ENCODE results near the gene ZNF835.
"Not testable (repeated sequence)": the region's sequence is repeated elsewhere in the genome, so short reads cannot be mapped to it uniquely, and the experiment has no call there.

The ZNF835 gene

DNA sequence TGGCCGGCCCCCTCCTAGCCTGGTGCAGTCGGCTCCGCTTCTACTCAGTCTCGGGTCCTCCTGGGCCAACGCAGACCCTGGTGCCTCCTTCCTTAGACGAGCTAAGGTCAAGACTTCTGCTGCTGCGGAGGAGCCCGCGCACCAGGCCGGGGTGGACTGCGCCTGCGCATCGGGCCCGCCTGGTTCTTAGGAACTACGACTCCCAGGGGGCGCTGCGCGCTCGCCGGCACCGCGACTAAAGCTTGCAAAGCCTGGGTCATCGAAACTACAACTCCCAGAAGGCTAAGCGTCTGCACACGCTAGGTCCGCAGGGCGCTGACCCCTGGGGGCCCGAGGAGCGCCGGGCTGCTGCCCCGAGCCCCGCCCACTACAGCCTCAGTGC, at the start of gene ZNF835:
TSS of gene ZNF835 (minus strand) at position 145 of the 382 bp plus-strand sequence. CDS start 6,559 bp downstream, outside the sequence.
- peak; percentile 85 for DNase-seq

DNA sequence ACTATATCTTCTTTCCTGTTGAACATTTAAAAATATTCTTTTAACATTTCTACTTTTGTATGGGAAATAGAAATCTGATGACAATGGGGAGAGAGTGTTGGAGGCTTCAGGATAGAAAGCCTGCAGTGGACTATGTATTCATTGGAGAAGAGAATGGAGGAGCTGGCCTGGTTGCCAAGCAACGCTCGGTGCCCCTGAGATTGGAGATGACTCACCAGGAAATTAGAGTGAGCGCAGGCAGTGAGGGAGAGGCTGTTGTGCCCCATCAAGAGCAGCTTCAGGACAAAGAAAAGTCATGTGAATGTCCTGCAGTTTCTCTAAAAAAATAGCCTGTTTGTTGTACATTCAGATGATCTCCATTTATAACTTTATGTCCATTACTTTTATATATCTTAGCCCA, 48.7 kb upstream of the ZNF835 start:
- DNase-seq: no peak

DNA sequence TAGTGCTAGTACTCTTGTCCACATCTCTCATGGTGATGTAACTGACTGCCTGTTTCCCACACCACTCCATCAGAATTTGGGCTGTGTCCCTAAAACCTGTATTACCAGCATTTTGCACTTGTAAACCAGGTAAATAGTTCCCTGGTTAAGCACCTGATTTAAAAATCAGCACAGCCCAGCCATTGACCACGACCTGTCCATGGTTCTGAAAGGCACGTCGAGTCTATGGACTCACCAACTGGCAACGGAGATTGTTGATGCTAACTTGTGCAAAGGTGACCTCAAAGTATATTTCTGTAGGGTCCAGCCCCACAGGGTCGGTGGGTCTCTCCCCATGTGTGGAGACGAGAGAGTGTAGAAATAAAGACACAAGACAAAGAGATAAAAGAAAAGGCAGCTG, 46.7 kb upstream of the ZNF835 start:
- no peak for DNase-seq

DNA sequence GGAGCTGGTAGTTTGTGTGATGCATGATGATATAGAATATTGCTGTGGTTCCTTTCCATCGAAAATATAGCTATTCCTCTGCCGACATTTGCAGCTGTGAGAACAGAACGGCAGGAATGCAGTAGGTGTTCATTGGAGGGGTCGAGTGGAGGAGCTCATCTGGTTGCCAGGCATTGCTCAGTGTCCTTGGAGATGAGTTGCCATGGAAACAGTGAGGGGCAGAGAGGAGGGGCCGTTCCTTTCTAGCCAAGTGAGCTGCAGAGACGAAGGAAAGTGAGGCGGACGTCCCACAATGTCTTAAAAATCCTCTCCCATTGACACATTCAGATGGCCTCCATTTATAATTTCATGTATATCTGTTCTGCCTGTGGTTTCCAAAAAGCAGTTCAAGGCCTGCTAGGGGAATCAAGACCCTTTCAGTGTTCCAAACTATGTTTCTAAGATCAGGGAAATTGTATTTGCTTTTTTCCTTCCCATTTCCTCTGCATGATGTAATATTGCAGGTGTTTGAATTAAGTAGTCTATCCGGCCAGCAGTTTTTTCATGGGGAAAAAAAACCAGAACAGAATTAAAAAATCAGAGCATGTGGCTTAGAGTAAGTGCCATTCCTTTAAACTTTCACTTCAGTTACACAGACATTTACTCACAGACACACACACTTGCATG, 41.2 kb upstream of the ZNF835 start:
- no peak for DNase-seq

DNA sequence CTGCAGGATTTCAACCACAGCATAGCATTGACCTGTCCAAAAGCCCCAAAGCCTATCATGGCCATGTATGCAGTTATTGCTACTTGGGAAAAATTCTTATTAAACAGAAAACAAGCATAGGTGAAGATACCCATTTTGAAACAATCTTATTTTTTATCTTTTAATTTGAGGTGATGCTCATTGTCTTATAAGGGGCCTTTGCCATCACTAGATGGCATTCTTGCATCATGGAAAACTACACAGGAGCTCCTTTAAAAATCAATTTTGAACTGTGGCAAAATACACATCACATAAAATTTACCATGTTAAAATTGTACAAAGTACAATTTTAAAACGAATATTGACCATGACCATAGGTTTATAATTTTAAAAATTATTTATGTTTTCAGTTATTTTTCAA, 38.9 kb upstream of the ZNF835 start:
- no peak for DNase-seq

DNA sequence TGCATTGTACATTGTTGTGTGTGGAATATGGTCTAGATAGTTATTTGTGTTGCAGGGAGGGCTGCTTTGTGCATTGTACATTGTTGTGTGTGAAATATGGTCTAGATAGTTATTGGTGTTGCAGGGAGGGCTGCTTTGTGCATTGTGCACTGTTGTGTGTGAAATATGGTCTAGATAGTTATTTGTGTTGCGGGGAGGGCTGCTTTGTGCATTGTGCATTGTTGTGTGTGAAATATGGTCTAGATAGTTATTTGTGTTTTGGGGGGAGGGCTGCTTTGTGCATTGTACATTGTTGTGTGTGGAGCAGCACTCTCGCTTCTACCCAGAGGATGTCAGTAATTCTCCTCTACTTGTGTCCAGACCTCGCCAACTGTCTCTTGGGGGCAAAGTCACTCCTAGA, 36.3 kb upstream of the ZNF835 start:
- no peak for DNase-seq

DNA sequence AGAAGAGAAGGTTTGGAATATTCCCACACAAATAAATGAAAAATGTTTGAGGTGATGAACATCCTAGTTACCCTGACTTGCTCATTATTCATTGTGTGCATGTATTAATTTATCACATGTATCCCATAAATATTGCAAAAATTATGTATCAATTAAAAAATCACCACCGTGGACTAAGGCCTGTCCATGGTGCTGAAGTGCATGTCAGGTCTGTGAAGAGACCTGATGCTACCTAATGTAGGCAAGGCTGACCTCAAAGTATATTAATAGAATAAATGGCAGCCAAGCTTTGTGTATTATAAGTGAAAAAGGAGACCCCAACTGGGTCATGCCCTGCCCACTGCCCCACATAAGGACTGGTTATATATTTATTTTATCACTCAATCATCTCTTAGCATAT, 34.4 kb upstream of the ZNF835 start:
- no peak for DNase-seq

DNA sequence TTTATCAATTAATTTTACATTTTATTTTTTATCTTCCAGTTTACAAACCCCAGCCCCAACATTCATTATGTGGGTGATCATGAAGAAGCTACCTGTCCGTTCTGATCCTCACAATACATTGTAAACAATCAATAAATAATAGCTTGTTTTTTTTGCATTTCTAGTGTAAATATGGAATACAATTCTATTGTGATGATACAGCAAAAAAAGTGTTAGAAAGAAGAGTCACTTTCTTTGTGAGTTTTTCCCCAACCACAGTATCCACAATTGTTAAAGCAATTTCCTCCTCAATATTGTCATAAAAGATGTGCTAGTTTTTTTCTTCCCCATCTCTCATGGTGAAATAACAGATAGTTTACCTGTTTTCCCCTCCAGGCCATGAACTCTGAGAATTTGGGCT, 30.3 kb upstream of the ZNF835 start:
- no peak for DNase-seq

DNA sequence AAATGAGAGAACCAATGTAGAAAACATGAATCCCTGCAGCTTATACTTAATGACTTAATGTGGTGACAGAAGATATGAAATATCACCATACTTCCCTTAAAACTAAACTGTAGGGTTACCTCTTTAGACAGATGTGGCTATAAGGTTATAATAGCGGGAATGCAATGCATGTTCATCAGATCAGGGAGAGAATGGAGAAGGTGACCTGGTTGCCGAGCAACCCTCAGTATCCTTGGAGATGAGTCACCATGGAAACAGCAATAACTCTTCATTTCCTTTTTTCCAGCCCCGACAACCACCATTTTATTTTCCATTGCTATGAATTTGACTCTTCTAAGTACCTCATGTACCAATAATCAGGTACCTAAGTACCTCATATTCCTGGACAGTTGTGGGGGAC, 28.0 kb upstream of the ZNF835 start:
- no peak for DNase-seq

DNA sequence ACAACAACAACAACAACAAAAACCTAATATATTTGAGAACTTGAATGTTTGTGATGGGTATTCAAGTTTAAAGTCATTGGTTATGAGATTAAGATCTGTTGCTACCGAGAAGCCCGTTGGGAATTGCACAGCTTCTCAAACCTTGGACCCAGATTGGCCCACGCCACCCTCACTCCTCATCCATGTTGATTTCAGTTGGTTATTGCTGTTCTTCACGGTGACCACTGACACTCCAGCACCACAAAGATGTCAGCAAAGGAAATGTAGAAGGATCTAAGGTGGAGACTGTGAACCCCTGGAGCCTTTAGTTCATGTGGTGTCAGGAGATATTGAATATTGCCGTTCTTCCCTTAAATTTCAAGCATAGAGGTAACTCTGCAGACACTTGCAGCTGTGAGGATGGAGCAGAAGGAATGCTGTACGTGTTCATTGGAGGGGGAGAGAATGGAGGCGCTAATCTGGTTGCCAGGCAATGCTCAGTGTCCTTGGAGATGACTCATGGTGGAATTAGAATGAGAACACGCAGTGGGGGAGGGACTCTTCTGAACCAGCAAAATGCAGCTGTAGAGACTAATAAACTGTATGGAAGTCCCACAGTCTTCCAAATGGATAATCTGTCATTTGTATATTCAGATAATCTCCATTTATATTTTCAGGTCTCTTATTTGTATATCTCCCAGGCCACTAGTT, 20.8 kb upstream of the ZNF835 start:
- no peak for DNase-seq

DNA sequence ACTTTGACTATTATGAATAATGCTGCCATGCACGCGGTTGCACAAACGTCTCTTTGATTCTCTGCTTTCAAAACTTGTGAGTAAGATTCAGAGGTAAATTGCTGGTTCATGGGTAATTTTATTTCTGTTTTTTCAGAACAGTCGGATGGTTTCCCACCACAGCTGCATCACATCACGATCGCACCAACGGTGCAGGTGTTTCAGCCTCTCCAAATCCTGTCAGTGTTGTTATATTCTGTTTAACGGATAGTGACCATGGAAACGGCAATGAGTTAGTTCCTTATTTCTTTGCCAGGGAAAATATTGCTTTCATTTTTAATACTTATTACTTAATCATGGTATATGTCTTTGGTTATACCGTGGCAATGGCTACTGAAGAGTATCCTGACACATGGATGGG, 19.1 kb upstream of the ZNF835 start:
- no peak for DNase-seq

DNA sequence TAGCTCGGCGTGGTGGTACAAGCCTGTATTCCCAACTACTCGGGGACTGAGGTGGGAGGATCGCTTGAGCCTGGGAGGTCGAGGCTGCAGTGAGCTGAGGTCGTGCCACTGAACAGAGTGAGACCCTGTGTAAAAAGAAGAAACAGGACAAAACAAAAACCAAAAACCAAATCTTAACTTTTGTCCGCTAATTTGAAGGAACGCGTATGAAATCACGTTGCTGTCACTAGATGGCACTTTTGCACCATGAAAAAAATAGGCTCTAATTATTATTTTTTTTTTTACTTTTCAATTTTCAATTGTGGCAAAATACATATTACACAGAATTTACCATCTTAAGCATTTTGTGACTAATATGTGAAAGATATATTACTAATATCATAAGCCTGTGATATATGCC, 17.6 kb upstream of the ZNF835 start:
- no peak for DNase-seq

DNA sequence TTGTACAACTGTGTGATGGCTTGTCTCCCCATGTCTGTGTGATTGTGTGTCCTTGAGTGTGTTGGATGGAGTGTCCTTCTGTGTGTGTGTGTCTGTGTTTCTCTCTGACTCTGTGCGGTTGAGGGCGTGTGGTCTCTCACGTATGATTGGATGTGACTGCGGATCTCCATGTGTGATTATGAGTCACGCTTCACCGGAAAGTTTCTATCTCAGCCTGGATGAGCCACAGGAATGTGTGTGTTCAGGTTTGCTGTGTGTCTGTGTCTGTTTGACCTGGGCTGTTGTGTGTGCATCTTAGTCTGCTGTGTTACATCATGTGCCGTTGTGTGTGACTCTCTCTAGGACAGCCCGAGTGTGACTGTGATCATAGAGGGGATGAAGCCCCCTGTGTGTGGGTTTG, 15.5 kb upstream of the ZNF835 start:
- DNase-seq: no peak

DNA sequence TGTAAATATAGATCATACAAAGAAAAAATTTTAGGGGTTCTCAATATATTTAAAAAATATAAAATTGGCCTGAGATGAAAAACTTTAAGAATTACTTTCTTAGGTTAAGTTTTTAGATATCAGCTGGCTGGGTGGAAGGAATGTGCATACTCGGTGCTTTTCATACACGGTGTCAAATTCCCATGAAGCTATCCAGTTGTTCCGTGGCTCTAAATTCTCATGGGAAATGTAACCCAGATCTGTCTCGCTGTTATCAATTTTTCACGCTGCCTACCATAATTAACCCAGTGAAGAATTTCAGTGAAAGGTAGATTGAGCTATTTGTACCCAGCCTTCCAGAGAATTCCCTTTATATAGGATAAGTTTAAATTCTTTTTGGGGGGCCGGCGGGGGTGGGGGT, 11.6 kb upstream of the ZNF835 start:
- DNase-seq: no peak

DNA sequence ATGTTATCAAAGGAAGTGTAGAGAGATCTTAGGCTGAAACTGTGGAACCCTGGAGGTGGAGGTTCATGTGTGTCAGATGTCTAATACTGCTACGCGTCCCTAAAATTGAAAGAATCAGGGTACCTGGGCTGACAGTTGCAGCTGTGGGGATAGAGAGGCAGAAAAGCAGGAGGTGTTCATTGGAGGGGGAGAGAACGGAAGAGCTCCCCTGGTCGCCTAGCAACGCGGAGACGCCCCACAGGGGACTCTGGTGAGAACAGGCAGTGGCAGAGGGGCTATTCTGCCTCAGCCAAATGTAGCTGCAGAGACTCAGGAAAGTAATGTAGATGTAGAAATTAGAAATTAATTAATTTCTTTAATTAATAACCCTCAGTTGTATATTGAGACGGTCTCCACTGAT, 10.1 kb upstream of the ZNF835 start:
- no peak for DNase-seq

DNA sequence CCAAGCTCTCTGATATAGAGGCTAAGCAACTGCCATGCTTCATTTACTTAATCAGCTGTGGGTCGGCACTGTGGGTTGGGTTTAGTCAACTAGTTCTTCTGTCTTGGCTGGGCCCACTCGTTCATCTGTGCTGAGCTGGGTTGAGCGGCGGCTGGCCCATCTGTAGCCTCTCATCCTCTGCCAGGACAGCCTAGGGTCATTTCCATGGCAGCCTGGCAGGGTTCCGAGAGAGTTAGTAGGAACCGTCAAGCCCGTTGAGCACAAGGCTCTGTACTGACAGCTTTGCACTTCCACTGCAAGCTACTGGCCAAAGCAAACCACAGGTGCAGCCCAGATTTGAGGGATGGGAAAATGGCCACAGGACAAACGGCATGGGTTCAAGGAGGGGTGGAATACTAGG, 6.6 kb upstream of the ZNF835 start:
- no peak for DNase-seq

DNA sequence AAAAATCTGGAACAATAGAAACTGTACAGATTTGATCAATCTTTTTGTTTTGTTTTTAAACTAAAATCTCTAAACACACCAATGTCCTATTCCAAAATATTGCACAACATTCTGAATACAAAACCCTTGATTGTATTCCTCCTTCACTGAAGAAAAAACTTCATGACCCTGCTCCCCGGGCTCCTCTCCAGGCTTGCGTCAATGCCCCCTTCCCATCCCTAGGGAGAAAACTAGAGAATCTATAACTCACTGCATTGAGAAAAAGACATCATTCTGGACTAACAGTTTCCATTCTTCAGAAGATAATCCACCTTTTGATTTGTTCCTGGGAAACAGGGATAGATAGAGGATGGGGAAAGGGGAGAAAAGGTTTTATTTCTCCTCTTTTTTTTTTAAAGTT, 1.1 kb upstream of the ZNF835 start:
- not testable (repeated sequence) for DNase-seq

DNA sequence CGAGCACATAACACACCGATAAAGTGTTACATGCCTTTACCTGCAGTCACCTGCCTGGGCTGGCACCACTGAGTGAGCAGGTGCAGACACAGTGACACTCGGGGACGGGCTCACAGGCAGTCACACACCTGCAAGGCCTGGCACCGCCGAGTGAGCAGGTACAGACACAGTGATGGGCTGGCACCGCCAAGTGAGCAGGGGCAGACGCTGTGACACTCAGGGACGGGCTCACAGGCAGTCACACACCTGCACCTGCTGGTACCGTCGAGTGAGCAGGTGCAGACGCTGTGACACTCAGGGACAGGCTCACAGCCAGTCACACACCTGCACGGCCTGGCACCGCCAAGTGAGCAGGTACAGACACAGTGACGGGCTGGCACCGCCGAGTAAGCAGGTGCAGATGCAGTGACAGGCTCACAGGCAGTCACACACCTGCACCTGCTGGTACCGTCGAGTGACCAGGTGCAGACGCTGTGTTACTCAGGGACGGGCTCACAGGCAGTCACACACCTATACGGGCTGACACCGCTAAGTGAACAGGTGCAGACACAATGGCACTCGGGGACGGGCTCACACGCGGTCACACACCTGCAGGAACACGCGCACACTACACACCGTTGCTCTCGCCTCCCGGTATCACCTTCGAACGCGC, 470 bp downstream of the ZNF835 start:
- DNase-seq: no peak

DNA sequence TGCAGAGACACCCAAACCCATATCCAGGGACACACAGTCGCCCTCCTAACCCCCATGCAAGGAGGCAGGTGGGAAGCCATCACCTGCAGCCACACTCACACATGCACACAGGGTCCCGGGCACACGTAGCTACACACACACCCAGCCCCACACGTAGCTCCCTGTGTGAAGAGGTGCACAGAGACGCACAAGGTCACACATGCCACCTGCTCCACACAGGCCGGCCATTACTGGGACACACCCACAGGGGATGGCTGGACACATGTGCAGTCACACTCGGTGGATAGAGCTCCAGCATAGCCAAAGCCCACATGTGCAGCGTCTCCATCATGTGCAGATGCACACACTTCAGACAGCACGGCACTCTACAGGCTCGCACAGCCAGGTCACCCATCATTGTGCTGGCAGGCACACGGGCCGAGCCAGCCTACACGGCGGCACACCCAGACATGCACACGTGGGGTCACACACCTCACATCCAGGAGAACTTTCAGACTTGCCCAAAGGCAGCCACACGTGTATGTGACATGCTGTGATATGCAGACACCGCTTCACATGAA, 1.1 kb downstream of the ZNF835 start:
- no peak for DNase-seq

DNA sequence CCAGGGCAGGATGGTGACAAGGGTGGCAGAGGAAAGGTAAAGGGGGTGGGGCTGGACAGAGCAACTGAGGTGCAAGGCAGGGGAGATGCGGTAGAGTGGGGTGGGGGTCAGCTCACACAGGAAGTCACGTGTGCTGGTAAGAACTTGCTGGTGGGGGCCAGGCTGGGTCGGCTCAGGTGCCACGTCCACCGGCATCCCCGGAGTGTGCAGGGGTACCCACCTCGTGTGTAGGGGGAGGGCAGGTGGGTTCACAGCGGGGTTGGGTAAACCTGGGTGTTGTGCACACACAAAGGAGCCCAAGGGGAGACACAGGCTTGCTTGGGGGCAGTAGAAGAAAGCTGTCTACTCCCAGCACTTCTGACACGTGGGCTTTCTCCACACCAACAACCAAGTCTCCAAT, 2.9 kb downstream of the ZNF835 start:
- no peak for DNase-seq

DNA sequence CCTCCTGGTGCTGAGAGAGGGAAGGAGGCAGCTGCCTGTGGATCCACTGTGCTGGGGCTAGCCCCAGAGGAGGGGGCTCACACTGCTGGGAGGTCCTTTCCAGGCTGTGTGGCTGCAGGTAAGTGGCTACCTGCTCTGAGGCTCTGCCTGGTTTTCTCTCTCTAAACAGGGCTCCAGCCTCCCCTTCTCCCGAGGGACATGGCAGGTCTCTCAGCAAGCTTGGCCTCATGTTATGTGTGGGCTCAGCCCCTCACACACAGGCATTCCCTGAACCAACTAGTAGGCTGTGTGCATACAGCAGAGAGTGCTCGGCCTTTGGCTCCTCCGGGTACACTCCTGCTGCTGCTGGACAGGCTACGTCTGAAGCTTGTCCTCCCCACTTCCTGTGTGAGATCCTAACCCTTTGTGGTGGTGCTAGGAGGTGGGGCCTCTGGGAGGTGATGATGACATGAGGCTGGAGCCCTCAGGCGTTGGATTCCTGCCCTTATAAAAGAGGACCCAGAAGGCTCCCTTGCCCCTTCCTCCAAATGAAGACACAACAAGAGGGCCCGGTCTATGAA, 4.2 kb downstream of the ZNF835 start:
- DNase-seq: no peak

DNA sequence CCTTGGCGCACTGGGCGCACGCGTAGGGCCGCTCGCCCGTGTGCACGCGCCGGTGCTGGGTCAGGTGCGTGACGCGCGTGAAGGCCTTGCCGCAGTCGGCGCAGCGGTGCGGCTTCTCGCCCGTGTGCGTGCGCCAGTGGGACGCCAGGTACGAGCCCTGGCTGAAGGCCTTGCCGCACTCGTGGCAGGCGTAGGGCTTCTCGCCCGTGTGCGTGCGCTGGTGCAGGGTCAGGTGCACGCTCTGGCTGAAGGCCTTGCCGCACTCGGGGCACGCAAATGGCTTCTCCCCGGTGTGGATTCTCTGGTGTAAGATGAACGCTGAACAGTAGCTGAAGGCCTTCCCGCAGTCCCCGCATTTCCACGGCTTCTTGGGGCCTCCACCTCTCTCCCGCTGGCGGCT, 7.0 kb downstream of the ZNF835 start:
- DNase-seq: no peak

DNA sequence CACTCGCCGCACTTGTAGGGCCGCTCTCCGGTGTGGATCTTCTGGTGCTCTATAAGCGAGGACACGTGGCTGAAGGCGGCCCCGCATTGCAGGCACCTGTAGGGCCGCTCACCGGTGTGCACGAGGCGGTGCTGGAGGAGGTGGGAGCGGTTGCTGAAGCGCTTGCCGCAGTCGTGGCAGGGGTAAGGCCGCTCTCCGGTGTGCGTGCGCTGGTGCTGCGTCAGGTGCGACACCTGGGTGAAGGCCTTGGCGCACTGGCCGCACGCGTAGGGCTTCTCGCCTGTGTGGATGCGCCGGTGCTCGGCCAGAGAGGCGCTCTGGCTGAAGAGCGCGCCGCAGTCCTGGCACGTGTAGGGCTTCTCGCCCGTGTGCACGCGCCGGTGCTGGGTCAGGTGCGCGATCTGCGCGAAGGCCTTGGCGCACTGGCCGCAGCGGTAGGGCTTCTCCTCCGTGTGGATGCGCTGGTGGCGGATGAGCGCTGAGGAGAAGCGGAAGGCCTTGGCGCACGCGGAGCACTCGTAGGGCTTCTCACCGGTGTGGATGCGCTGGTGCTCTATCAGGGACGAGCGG, 7.5 kb downstream of the ZNF835 start:
- no peak for DNase-seq

DNA sequence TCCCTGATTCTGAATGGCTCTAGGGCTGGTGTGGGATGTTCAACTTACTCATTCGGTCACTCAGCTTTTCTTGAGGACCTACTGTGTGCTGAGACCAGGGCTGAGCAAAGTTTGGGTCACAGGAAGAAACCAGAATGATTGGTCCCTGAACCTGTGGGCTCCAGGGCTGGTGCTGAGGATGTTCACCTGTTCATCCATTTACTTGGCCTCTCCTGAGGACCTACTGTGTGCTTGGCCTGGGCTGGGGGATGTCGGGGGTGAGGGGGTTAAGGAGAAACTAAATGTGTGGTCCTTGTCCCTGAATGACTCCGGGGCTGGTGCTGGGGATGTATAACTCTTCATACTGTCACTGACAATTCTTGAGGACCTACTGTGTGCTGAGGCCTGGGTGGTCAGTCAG, 10.3 kb downstream of the ZNF835 start:
- no peak for DNase-seq
